GM11168 (cell line): ENCODE measurements around the gene IGFL2.
"Not testable (repeated sequence)": the region's sequence is repeated elsewhere in the genome, so short reads cannot be mapped to it uniquely, and the experiment has no call there.

Experiments
- in situ Hi-C: fragments of 300-500 bp; cut with MboI; formaldehyde crosslinking; loops from one replicate; pipeline ENCODE4 v1.12.0; 2022; ENCODE audit warnings: low sequenced_read_pairs; ENCODE audit not compliant: unreplicated experiment

Gene IGFL2

DNA sequence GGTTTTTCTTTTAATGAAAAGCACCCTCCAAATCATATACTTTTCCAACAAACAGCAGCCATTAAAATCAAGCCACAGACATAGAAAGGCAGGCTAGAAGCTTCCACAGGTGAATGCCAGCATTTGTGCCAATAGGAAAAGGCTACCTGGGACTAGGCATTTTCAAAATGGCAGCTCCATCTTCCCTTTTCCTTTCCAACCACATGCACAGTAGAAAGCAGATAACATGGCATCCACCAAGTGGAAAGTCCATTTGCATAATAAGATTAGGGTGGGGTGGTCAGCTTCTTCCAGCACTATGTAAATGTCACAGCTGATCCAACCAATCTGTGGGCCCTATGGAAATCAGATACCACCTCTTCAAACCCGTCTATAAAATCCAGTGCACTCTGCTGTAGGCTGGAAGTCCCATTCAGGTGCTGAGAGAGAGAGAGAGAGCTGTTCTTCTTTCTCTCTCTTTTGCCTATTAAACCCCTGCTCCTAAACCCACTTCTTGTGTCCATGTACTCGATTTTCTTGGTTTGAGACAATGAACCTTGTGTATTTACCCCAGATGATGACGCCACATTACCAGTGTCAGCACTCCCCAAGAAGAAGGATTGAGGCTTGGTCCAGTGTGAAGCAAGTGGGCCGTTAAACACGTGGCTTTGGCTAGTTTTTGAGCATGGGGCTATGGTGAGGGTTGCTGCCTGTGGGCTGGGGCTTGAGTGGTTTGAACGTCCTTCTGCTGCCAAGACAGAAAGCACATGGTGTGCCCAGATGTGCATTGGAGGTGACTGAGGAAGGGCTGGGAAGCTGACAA, 57.3 kb downstream of the IGFL2 start:
- in situ Hi-C loops: no loop called here

GRCh38 chr19:46206176-46206575, 58.1 kb downstream of the IGFL2 start:
- in situ Hi-C loops: no loop called here

DNA sequence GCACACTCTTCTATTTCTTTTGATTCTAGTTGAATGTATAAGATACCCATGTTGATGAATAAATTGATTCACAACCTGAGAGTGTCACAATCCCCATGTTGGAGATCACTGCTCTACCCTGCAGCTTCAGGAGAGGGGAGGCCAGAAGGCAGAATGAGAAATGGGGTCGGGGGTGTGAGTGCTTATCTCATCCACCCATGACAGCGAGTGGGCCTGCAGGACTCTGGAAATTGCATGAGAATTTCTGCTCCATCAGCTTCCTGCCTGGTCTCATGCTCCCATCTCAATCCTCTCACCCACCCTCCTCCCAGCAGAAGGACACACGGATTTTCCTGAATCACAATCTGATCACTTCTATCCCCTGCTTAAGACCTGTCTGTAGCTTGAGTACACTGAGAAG, 58.6 kb downstream of the IGFL2 start:
- in situ Hi-C loops: no loop called here

DNA sequence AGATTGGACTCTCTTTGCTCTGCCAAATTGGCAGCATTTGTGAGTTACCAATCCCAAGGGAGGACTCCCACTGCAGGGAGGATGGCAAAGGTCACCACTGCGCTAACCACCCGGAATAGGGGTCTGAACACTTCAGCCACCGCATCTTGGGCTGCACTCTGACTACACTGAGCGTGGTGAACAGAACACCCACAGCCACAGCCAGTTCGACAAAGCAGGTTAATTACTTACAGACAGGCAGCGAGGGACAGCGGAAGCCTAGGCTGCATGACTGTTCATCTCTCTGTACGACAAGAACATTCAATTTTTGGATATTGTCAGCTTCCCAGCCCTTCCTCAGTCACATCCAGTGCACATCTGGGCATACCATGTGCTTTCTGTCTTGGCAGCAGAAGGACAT, 59.8 kb downstream of the IGFL2 start:
- in situ Hi-C loops: not testable (repeated sequence)

GRCh38 chr19:46209051-46209450, 61.0 kb downstream of the IGFL2 start:
- in situ Hi-C loops: no loop called here

DNA sequence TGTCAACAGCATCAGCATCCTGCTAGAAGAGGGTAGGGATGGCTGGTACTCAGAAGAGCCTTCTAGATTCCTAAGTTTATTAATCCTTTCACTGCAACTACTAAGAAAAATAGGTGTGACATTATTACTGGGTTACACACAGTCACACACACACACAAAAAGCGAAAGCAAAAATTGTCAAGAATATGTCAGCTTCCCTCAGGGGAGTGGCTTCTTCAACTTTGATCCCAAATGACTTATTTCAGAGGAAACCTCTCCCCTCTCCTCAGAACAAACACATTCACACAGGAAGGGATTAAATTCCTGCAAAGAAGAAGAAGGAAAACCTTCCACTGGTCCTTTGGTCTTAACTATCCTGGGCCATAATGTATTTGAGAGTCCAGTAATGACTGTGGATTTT, 61.4 kb downstream of the IGFL2 start:
- in situ Hi-C loops: no loop called here

GRCh38 chr19:46210669-46211068, 62.6 kb downstream of the IGFL2 start:
- in situ Hi-C loops: no loop called here
